GM10266 (cell line): Measurements from ENCODE around the gene KBTBD7.

Experiments
- DNase-seq: peaks from one replicate; pipeline ENCODE4 v3.0.0; 2012; ENCODE audit errors: extremely low spot score
- TF ChIP-seq, protein P1 (sequence below): IDR thresholded peaks from 2 replicates; pipeline ENCODE4 v1.5.1; 2012; ENCODE audit warnings: mild to moderate bottlenecking, low read depth; ENCODE audit not compliant: control insufficient read depth, insufficient read depth; ENCODE audit errors: missing control alignments

KBTBD7 gene

GRCh38 chr13:41212881-41213280 is 18.5 kb upstream of the KBTBD7 start:
- no peak for DNase-seq
- TF ChIP-seq, protein P1, sequence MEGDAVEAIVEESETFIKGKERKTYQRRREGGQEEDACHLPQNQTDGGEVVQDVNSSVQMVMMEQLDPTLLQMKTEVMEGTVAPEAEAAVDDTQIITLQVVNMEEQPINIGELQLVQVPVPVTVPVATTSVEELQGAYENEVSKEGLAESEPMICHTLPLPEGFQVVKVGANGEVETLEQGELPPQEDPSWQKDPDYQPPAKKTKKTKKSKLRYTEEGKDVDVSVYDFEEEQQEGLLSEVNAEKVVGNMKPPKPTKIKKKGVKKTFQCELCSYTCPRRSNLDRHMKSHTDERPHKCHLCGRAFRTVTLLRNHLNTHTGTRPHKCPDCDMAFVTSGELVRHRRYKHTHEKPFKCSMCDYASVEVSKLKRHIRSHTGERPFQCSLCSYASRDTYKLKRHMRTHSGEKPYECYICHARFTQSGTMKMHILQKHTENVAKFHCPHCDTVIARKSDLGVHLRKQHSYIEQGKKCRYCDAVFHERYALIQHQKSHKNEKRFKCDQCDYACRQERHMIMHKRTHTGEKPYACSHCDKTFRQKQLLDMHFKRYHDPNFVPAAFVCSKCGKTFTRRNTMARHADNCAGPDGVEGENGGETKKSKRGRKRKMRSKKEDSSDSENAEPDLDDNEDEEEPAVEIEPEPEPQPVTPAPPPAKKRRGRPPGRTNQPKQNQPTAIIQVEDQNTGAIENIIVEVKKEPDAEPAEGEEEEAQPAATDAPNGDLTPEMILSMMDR = no peak

GRCh38 chr13:41211062-41211461 is 16.7 kb upstream of the KBTBD7 start:
- DNase-seq = no peak
- TF ChIP-seq, protein P1 = no peak

GRCh38 chr13:41206467-41206866 is 12.1 kb upstream of the KBTBD7 start:
- TF ChIP-seq, protein P1 = no peak
- no peak for DNase-seq

- no peak for DNase-seq
- TF ChIP-seq, protein P1 = no peak
Measured at GRCh38 chr13:41203810-41204209, 9.4 kb upstream of the KBTBD7 start.

DNA sequence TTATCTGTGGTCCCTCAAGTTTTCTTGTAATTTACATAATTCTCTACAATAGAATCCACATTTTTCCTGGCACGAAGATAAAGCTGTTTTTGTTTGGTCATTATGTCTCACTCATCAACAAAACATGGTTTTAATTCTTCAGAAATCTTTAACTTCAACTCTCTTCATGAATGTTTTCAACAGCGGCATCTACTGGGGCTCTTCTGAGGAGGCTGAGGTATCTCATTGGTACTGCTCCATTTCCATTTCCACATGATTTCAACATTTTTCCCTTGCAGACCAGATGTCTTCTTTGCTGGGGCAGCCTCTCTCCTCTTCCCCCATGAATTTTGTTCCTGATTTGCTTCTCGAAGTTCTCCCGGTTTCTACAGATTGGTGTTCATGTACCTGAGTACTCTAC is 5.8 kb upstream of the KBTBD7 start:
- TF ChIP-seq, protein P1 = no peak
- no peak for DNase-seq

DNA sequence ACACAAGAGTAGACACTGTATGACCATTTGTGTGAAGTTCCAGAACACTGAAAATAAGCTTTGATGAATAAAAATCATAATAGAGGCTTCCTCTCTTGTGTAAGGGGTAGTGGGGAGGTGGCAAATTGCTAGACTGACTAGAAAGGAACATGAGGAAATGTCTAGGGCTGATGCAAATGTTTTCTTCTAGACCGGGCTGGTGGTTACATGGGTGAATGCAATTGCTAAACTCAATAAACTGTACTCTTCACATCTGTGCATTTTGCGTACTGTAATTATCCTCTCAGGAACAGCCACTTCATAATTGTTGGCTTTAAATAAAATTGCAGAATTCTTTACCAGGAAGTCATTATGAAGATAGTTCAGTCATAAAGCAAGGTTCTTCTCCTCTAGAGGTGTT is 5.2 kb upstream of the KBTBD7 start:
- TF ChIP-seq, protein P1 = no peak
- peak; percentile 25 for DNase-seq

DNA sequence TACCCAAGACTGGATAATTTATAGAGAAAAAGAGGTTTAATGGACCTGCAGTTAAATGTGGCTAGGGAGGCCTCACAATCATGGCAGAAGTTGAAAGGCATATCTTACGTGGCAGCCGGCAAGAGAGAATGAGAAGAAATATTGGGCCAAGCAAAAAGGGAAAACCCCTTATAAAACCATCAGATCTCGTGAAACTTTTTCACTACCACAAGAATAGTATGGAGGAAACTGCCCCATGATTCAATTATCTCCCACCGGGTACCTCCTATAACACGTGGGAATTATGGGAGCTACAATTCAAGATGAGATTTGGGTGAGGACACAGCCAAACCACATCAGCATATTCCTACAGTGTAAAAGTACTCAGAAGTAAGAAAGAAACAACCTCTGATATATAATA is 4.7 kb upstream of the KBTBD7 start:
- TF ChIP-seq, protein P1 = no peak
- DNase-seq = no peak
